Thoracic aorta (tissue), 2 donors: ENCODE measurements around the gene CREB1. TPM values are rescaled to one million over a fixed set of nuclear protein-coding genes. Genes with fewer than 3 reads are reported as not detected.
A peak's percentile ranks its signal among the peaks of the same experiment; 100 is the strongest.

Source experiments
- ATAC-seq: fragments of 150-250 bp; one replicate; pipeline ENCODE4 v1.8.0; 2017; ENCODE audit warnings: low read depth; ENCODE audit not compliant: insufficient number of reproducible peaks, low FRiP score
- DNase-seq: peaks from one replicate; pipeline ENCODE4 v3.0.0-alpha.2; 2020; ENCODE audit warnings: low spot score
- H3K27ac ChIP-seq, 2 donors: fragments of 200-600 bp; sonication (generic); 1 replicate in 1 of 2; 2 replicates in 1 of 2; pipeline ENCODE4 v1.5.1; 2016; ENCODE audit warnings: mild to moderate bottlenecking in 2 of 2, moderate library complexity in 2 of 2
- H3K27me3 ChIP-seq: fragments of 200-600 bp; sonication (generic); replicated peaks from 2 replicates; pipeline ENCODE4 v1.6.0; 2016; ENCODE audit warnings: mild to moderate bottlenecking; ENCODE audit not compliant: insufficient read depth
- H3K36me3 ChIP-seq: fragments of 200-600 bp; sonication (generic); one replicate; pipeline ENCODE4 v1.5.1; 2016
- H3K4me1 ChIP-seq, 2 donors: fragments of 200-600 bp; sonication (generic); 1 replicate in 1 of 2; 2 replicates in 1 of 2; pipeline versions ENCODE4 v1.5.1 to v1.6.0; 2016; ENCODE audit warnings: low read depth in 2 of 2, mild to moderate bottlenecking in 1 of 2; ENCODE audit not compliant: control insufficient read depth in 1 of 2
- H3K4me3 ChIP-seq: fragments of 200-600 bp; sonication (generic); 2 replicates; pipeline ENCODE4 v1.5.1; 2016; ENCODE audit warnings: mild to moderate bottlenecking
- H3K9me3 ChIP-seq: fragments of 200-600 bp; sonication (generic); 2 replicates; pipeline ENCODE4 v1.5.1; 2016
- total RNA-seq, 2 donors: library from RNA; depleted of rRNA; stranded (reverse); fragments of >200 nt; gene quantifications; one replicate each; pipeline versions ENCODE4 v1.1.0 to v1.2.3, GENCODE V29; 2016
- TF ChIP-seq, protein P1 (sequence below): fragments of 200-600 bp; sonication (generic); IDR thresholded peaks from one replicate; pipeline ENCODE4 v1.5.1; 2019; ENCODE audit warnings: antibody characterized with exemption

CREB1 gene
- total RNA-seq, 2 donors from 2014 or later, result 37.1 to 49.0 TPM

- Histone ChIP-seq H3K27ac (no peak overlapping the region), H3K27me3 (no peaks in the 10 kb centered on the region), H3K4me1 (peaks cover 28 to 58% of the 10 kb centered on the region in 2 donors), H3K4me3 (no peak overlapping the region), H3K36me3 (no peaks in the 10 kb centered on the region), H3K9me3 (no peaks in the 10 kb centered on the region)
- ATAC-seq (no peak), DNase-seq (no peak)
- TF ChIP-seq, protein P1, sequence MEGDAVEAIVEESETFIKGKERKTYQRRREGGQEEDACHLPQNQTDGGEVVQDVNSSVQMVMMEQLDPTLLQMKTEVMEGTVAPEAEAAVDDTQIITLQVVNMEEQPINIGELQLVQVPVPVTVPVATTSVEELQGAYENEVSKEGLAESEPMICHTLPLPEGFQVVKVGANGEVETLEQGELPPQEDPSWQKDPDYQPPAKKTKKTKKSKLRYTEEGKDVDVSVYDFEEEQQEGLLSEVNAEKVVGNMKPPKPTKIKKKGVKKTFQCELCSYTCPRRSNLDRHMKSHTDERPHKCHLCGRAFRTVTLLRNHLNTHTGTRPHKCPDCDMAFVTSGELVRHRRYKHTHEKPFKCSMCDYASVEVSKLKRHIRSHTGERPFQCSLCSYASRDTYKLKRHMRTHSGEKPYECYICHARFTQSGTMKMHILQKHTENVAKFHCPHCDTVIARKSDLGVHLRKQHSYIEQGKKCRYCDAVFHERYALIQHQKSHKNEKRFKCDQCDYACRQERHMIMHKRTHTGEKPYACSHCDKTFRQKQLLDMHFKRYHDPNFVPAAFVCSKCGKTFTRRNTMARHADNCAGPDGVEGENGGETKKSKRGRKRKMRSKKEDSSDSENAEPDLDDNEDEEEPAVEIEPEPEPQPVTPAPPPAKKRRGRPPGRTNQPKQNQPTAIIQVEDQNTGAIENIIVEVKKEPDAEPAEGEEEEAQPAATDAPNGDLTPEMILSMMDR, result no peak
Observed at GRCh38 chr2:207503234-207503633, 26.5 kb upstream of the CREB1 start.

- H3K9me3 ChIP-seq, result no peaks in the 10 kb centered on the region
- TF ChIP-seq, protein P1, result no peak
- H3K4me3 ChIP-seq, result peak overlapping the region; percentile 53
- no peak for ATAC-seq
- peak overlapping the region; percentile 76 to 77 for H3K27ac ChIP-seq
- no peaks in the 10 kb centered on the region for H3K27me3 ChIP-seq
- H3K4me1 ChIP-seq, result peaks cover 25 to 44% of the 10 kb centered on the region in 2 donors
- no peaks in the 10 kb centered on the region for H3K36me3 ChIP-seq
- DNase-seq, result no peak
Observed at GRCh38 chr2:207504513-207505170, 25.1 kb upstream of the CREB1 start.

GRCh38 chr2:207505171-207505570 lies 24.6 kb upstream of the CREB1 start:
- no peak for ATAC-seq
- Histone ChIP-seq H3K27me3 (no peaks in the 10 kb centered on the region), H3K4me1 (peaks cover 25 to 42% of the 10 kb centered on the region in 2 donors), H3K27ac (peak overlapping the region; percentile 76 to 77), H3K36me3 (no peaks in the 10 kb centered on the region), H3K4me3 (peak overlapping the region; percentile 53), H3K9me3 (no peaks in the 10 kb centered on the region)
- TF ChIP-seq, protein P1, result no peak
- DNase-seq, result no peak

DNA sequence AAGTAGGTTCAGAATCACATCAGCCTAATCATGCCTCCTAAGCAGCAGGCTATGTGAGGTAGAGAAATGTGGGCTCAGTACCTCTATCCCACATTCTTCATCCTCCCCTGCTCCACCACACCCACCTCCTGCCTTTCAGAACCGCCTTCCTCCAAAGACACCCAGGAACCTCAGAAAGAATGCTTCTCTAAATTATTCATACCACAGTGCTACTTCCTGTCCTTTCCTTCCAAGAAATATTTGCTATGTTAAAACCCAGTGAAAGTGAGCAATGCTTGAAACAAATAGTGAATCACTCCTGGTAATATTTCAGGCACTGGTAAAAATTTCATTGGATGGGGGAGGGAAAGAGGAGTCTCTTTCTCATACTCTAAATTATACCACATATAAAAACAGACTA lies 24.0 kb upstream of the CREB1 start:
- Histone ChIP-seq H3K27me3 (no peaks in the 10 kb centered on the region), H3K36me3 (no peaks in the 10 kb centered on the region), H3K4me3 (peak overlapping the region; percentile 53), H3K9me3 (no peaks in the 10 kb centered on the region), H3K27ac (peak overlapping the region; percentile 76 to 77), H3K4me1 (peaks cover 25 to 42% of the 10 kb centered on the region in 2 donors)
- DNase-seq (no peak), ATAC-seq (peak; percentile 70)
- TF ChIP-seq, protein P1, result no peak

DNA sequence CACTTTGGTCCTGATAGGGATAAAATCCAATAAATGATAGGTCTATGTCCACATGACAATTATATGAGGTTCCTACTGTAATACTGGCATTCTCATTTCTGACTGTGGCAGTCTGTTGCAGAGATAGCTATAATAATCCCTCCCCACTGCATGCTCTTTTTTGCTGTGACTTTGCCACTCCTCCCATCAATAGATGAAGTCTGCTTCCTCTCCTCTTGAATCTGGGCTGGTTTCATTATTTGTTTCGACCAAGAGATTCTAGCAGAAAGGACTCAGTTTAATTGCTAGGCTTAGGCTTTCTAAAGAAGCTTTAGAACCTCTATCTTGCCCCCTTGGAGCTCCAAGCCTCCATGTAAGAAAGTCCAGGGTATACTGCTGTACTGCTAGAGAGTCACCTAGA lies 23.3 kb upstream of the CREB1 start:
- Histone ChIP-seq H3K9me3 (no peaks in the 10 kb centered on the region), H3K27ac (peak overlapping the region; percentile 29 to 77), H3K4me1 (peaks cover 25 to 42% of the 10 kb centered on the region in 2 donors), H3K27me3 (no peaks in the 10 kb centered on the region), H3K4me3 (no peak overlapping the region), H3K36me3 (no peaks in the 10 kb centered on the region)
- DNase-seq (no peak), ATAC-seq (no peak)
- TF ChIP-seq, protein P1, result no peak
